ENCODE data around the gene HSD17B12.

Gene HSD17B12

DNA sequence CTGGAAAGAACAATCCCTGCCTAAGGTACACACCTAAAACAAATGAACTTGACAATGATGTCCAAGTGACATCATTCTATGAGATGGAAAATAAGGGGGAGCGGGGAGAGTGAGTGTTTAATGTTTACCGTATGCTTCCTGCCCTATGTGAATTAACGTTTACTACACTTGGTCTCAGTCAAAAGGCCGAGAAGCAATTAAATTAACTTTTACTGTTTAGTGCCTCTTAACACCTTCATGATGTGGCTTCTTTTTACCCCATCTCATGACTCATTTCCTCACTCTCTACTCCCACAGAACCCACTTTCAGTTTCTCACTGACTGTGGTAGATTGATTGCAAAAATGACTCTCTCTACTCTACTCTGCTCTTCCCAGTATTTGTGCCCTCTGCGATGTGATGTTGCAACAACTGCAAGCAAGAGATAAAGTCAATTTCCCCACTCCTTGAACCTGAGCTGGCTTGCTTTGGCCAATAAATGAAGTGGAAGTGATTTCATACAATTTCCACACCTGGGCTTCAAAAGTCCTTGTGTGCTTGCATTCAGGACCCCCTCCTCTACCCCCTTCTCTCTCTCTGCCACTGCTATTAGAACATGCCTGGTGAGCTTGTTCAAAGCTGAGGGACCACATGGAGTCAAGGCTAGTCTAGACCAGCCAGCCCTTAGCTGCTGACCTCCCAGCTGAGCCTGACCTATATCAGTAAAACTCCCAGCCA, 188.5 kb downstream of the HSD17B12 start:
- no peak for DNase-seq (ENCODE audit: low read depth, low spot score)

DNA sequence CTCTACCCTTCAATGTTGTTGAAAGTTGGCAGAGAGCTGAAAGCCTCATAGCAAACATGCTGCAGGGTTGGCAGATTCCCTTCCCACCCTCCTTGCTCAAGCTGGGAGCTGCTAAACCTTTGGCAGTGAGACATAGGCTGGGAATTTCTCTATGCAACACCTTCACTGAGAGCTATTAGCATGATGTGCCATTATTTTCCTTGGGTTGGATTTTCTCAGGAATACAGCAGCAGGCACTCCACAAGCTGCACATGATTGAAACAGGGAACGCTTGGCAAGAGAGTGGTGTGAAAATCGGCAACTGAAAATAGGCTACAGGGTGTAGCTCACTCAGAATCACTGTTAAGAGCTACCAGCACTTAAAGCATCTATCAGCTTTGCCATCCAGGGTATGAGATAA, 190.5 kb downstream of the HSD17B12 start:
- DNase-seq (ENCODE audit: low read depth, low spot score): no peak

DNA sequence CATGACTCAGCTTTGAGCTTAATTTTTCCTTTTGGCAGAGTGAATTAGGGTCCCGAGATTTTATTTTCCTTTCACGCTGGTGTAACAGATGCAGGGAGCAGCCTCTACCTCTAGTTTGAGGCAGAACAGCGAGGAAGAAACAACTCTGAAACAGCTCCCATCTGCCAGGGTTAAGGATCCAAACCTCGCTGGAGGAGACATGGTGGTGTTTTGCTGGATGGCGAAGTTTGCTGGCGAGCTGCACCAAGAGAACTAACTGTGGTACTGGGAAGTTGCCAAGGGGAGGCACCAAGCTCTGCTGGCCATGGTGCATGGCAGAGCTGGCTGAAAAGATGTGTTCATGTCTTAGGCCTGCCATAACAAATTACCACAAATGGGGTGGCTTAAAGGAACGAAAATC, 192.5 kb downstream of the HSD17B12 start:
- no peak for DNase-seq (ENCODE audit: low read depth, low spot score)

DNA sequence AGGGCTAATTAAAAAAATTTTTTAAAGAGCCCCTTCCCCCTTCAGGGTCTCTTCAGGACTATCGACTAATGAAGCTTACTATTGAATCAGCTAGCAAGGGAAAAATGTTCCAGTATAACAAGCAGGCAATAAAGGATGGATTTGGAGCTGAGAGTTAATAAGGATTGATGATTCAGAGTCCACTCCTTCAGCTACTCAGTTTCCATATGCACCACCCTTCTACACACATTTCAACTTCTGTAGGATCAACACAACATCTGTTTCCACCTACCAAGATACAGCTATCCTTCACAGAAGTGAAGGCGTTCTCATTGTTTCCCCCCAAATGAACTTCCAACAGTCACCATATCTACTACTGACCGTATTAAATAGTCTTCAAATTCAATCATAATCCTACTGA, 193.5 kb downstream of the HSD17B12 start:
- DNase-seq (ENCODE audit: low read depth, low spot score): no peak

DNA sequence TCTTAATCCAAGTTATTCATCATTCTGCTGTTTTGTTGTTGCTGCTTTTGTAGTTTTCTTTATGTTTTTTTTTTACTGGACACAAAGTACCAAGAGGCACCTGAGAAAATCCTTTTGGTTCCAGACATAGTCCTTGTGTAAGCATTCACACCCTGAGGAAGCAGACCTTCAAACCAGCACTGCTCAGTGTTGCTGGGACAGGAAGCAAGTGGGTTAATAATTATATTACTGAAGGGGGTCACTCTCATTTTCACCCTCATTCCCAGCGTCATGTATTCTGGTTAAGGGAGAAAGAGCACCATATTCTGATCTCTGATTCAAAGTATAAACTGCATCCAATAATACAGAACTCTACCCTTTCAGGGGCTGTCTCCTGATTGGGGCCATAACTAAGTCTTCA, 194.2 kb downstream of the HSD17B12 start:
- no peak for DNase-seq (ENCODE audit: low read depth, low spot score)

DNA sequence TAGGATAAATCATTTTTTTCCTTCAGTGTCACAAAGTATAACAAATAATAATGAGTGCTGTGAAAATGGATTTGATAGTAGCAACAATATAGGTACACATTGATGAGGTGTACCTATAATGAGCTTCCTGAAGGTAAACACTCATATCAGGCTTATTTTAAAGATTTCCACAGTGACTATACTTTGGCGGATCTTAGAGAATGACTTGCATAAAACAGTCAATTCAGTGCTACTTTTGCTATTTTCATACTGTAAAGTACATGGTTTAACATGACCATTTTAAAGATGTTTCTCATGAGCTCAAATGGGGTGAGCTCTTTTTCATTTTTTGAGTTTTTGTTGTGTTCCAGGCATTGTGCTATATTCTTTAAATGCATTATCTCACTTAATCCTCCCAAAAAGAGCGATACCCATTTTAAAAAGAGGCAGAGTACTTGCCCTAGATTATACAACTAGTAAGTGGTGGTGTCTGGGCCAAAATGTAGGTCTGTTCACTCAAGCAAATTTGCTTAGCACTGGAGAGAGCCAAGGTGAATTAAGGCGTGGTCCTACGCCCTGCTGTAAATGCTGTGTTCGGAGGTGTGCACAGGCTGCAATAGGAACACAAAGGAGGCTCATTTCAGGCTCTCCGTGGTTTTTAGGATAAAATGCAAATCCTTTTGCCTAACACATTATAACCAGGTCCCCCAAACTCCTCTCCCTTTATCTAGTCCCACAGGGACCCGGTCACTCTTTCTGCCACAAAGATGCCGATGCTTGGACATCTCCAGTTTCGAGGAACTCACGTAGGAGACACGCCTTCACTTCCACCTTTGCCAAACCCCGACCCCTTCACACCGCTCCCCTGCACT, 199.5 kb downstream of the HSD17B12 start:
- DNase-seq (ENCODE audit: low read depth, low spot score): no peak

DNA sequence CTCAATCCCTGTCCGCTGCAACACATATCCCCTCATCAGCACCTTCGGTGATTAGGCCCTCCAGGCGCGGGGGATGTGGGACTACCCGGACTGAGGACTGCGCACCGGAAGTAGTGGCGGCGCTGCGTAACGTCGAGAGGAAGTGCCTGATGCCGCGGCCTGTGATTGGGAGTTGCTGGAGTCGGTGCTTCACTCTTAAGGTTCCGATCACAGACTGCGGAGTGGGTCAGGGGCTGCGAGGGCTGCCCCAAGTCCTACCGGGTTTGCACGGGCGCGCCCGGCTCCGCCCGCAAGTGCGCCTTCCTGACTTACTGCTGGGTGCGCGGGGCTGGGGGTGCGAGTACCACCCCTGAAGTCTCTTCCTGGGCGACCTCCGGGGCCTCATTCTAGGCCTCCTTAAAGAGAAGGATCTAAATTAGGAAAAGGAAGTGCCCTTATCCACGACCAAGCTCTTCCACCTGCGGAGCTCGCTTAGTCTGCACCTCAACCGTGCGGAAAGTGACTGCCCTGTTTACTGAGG, 200.2 kb downstream of the HSD17B12 start, which contains the start of gene ALKBH3:
TSS of gene ALKBH3 (plus strand) at position 192 of the 520 bp plus-strand sequence. CDS start 1,822 bp downstream, outside the sequence.
- DNase-seq (ENCODE audit: low read depth, low spot score): peak; percentile 75

DNA sequence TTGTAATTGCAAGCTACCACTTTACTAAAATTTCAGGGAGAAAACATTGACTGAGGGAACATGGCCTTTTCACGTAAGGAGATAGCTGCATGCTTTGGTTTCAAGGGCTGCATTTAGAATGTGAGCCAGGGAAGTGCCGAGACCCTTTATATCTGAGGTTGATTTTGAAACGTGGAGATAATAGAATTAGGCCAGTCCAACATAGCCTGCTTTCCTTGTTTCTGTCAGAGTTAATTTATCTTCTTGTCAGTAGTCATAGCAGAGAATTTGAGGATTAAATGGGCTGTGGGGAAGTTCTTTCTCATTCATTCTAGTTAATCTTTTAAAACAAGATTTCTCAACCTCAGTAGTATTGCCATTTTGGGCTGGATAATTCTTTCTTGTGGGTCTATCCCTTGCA, 212.3 kb downstream of the HSD17B12 start:
- DNase-seq (ENCODE audit: low read depth, low spot score): no peak

DNA sequence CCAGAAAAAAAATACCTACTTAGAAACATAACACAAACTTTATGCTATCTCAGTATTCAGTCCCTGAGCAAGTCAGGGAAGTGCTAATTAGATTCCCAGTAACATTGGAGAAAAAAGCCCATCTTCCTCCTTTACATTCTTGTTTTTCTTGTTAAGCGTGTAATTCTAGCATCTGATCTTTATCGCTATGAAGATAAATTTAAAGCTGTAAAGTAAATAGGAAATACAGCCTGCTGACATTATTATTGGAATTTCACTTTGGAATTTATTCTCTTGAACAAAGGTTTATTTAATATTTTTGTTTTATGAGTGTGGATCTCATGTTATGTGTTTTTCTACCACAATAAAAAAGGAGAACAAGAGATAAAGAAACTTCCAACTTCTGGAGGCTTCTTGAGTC, 214.0 kb downstream of the HSD17B12 start:
- DNase-seq (ENCODE audit: low read depth, low spot score): no peak

DNA sequence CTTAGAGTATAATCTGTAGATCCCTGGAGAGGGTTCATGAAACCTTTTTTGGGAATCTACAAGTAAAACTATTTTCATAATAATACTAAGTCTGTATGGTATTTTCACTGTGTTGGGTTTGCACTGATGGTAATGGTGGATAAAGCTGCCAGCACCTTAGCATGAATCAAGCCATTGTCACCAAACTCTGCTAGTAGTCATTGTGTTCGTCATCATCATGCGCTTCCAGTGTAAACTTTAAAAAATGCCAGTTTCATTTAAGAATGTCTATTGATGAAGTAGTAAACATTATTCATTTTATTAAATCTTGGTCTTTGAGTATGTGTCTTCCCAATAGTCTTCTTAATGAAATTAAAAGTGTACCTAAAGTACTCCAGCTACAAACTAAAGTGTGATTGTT, 215.1 kb downstream of the HSD17B12 start:
- no peak for DNase-seq (ENCODE audit: low read depth, low spot score)

DNA sequence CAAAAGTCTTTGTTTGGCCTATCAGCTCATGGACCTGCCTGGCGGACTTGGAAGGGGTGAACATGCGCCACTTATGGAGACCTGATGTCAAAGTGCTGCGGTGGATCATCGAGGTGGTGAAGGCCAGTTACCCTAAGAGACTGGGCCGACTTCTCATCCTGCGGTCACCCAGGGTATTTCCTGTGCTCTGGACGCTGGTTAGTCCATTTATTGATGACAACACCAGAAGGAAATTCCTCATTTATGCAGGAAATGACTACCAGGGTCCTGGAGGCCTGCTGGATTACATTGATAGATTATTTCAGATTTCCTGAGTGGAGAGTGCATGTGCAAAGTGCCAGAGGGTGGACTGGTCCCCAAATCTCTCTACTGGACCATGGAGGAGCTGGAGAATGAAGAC, 218.0 kb downstream of the HSD17B12 start:
- no peak for DNase-seq (ENCODE audit: low read depth, low spot score)

DNA sequence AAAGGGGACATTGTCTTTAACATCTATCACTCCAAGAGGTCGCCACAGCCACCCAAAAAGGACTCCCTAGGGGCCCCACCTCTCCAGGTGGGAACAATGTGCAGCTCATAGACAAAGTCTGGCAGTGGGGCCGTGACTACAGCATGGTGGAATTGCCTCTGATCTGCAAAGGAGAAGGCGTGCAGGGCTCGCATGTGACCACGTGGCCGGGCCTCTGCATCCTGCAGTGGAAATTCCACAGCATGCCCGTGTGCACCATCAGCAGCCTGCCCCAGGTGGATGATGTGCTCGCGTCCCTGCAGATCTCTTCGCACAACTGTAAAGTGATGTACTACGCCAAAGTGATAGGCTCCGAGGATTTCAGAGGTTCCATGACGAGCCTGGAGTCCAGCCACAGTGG, 218.6 kb downstream of the HSD17B12 start:
- DNase-seq (ENCODE audit: low read depth, low spot score): no peak

DNA sequence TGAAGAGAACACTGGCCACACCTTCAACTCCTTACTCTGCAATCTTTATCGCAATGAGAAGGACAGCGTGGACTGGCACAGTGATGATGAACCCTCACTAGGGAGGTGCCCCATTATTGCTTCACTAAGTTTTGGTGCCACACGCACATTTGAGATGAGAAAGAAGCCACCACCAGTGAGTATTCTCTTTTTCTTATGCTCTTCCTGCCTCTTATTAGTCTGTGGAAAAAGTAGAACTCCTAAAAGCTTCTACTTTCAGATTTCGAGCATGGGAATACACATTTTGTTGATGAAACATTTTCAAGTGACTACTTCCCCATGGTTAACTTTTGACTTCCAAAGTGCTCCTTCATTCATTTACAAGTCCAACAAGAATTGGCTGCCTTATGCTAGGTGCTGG, 221.0 kb downstream of the HSD17B12 start:
- DNase-seq (ENCODE audit: low read depth, low spot score): no peak

DNA sequence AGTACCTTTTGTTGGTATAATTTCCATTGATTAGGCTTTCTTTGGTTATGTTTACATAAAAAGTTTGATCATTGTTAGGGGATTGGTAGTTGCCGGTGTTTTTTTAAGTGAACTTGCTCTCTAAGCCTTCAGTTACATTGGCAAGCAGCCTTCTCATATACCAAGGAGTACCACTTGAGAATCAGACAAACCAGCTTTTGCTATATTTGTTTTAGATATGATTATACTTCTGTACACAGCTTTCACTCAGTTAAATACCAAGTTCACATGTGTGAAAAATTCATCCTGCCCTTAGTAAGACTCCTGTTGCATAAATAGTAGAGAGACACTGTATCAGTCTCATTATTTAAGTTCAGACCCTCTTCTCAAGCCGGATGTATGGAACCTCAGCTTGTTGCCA, 222.5 kb downstream of the HSD17B12 start:
- no peak for DNase-seq (ENCODE audit: low read depth, low spot score)

DNA sequence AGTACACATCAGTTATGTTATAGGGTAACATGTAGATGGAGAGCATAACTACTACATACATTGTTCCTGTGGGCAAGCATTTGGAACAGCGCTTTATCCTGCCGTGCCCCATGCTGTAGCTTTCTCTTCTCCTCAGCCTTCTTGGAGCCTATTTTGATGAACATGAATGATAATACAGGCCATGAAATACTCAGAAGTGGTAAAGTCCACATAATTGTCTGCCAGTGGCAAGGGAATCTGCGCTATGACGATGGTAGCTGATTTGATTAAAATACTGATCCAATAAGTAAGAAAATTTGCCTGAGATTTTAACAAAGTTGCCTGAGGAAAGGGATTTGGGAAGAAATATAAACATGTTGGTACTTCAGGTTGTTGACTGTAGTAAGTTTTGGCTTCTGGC, 223.4 kb downstream of the HSD17B12 start:
- no peak for DNase-seq (ENCODE audit: low read depth, low spot score)

DNA sequence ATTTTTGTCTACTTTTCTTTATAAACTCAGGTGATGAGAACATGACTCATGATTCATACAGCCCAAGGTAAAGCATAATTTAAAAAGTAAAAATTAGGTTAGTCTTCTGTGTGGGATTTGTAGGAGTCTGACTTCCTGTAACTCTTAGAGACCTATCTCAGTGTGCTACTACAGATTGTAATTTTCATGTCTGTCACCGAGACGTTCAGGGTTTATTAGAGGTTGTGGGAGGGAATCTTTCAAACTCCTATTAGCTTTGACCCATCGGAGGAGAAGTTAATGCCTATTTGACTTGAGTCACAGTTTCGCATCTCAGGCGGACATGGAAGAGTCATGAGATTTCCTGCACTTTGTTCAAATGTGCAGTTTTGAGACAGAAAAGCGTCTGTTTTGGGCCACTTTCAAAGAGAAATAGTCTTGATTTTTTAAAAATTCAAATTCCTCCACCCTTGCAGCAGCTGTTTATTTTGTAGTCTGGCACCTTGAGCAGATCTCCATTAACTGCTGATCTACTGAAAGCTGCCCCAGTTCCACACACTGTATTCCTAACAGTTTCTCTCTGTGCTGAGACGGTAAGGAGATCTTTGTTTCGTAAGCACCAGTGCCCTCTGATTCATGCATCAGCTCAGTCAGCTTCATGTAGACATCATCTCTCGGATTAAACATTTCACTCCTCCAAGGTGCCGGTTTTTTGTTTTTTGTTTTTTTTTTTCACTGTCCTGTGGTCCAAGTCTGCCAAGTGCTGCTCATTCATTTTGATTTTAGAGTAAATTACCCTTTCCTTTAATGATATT, 224.4 kb downstream of the HSD17B12 start:
- no peak for DNase-seq (ENCODE audit: low read depth, low spot score)

DNA sequence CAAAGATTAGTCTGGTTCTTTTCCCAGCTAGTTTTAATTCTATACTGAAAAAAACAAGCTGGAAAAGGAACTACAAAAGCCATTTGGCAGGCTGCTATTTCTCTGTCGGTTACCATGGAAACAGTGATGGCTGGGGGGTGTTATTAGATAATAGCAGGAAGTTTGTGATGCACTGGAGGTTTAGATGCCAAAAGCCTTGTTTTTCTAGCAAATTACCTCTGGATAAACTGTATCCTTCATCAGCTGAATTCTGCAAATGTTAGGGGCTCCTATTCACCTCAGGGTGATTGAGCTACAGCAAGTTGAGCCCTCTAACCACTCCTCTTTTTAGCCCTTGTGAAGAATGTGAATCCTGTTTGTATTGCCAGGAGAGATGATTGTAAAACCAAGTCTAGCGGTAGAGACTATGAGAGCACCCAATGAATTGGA, 225.3 kb downstream of the HSD17B12 start:
- no peak for DNase-seq (ENCODE audit: low read depth, low spot score)
